MM.1S (cell line): ENCODE measurements around the gene PWWP2B.

Source experiments
- DNase-seq: peaks from one replicate; pipeline ENCODE4 v3.0.0-alpha.2; 2015
- H2AFZ ChIP-seq: fragments of 300-600 bp; sonication (generic); 2 replicates; pipeline ENCODE4 v1.6.0; 2016; ENCODE audit warnings: antibody characterized with exemption, low read length
- H3F3A ChIP-seq: fragments of 300-600 bp; sonication (generic); 2 replicates; pipeline ENCODE4 v1.6.1; 2016; ENCODE audit warnings: mild to moderate bottlenecking, antibody characterized with exemption, low read length, moderate library complexity, mixed read lengths; ENCODE audit not compliant: insufficient read depth
- H3K27ac ChIP-seq: fragments of 300-600 bp; sonication (generic); 2 replicates; pipeline ENCODE4 v1.5.1; 2016; ENCODE audit warnings: mild to moderate bottlenecking, low read length
- H3K27me3 ChIP-seq: fragments of 300-600 bp; sonication (generic); replicated peaks from 2 replicates; pipeline ENCODE4 v1.6.0; 2016; ENCODE audit warnings: low read length; ENCODE audit not compliant: insufficient read depth
- H3K36me3 ChIP-seq: fragments of 300-600 bp; sonication (generic); replicated peaks from 2 replicates; pipeline ENCODE4 v1.6.1; 2016; ENCODE audit warnings: mild to moderate bottlenecking, low read length, mixed read lengths; ENCODE audit not compliant: insufficient read depth
- H3K4me1 ChIP-seq: fragments of 300-600 bp; sonication (generic); 2 replicates; pipeline ENCODE4 v1.6.1; 2016; ENCODE audit warnings: low read length, mixed read lengths
- H3K4me2 ChIP-seq: fragments of 300-600 bp; sonication (generic); 2 replicates; pipeline ENCODE4 v1.6.0; 2016; ENCODE audit warnings: low read depth, low read length
- H3K4me3 ChIP-seq: fragments of 300-600 bp; sonication (generic); 2 replicates; pipeline ENCODE4 v1.5.1; 2016; ENCODE audit warnings: low read length, mixed read lengths
- H3K79me2 ChIP-seq: fragments of 300-600 bp; sonication (generic); 2 replicates; pipeline ENCODE4 v1.6.1; 2016; ENCODE audit warnings: mixed run types, low read length, mixed read lengths
- H3K9ac ChIP-seq: fragments of 300-600 bp; sonication (generic); 2 replicates; pipeline ENCODE4 v1.6.1; 2016; ENCODE audit warnings: low read length, mixed read lengths
- H3K9me2 ChIP-seq: fragments of 300-600 bp; sonication (generic); replicated peaks from 2 replicates; pipeline ENCODE4 v1.6.1; 2016; ENCODE audit warnings: mild to moderate bottlenecking, low read length, mixed read lengths; ENCODE audit not compliant: insufficient read depth
- H3K9me3 ChIP-seq: fragments of 300-600 bp; sonication (generic); replicated peaks from 2 replicates; pipeline ENCODE4 v1.6.1; 2016; ENCODE audit warnings: mild to moderate bottlenecking, low read length, mixed read lengths; ENCODE audit not compliant: insufficient read depth
- H4K20me1 ChIP-seq: fragments of 300-600 bp; sonication (generic); 2 replicates; pipeline ENCODE4 v1.6.1; 2016; ENCODE audit warnings: mild to moderate bottlenecking, low read length, moderate library complexity, mixed read lengths; ENCODE audit not compliant: insufficient read depth
- CTCF ChIP-seq: fragments of 300-600 bp; sonication (generic); IDR thresholded peaks from 2 replicates; pipeline ENCODE4 v1.5.1; 2016; ENCODE audit warnings: antibody characterized with exemption, low read length, mixed read lengths
- EZH2 ChIP-seq: fragments of 300-600 bp; sonication (generic); optimal IDR thresholded peaks from 2 replicates; pipeline ENCODE3; 2017; ENCODE audit warnings: low read depth, mild to moderate bottlenecking, antibody characterized with exemption, low read length, mixed read lengths
- EZH2phosphoT487 ChIP-seq: fragments of 300-600 bp; sonication (generic); IDR thresholded peaks from 2 replicates; pipeline ENCODE4 v1.6.1; 2018; ENCODE audit warnings: antibody characterized with exemption, low read length

Gene PWWP2B

GRCh38 chr10:132427006-132427771, 30.2 kb downstream of the PWWP2B start:
- no peaks in the 10 kb centered on the region for H3K4me1 ChIP-seq
- H4K20me1 ChIP-seq: no peaks in the 10 kb centered on the region
- H3K9me3 ChIP-seq: no peaks in the 10 kb centered on the region
- TF ChIP-seq CTCF: no peak
- TF ChIP-seq EZH2phosphoT487: no peak
- TF ChIP-seq EZH2: no peak
- H3F3A ChIP-seq: no peaks in the 10 kb centered on the region
- no peaks in the 10 kb centered on the region for H3K36me3 ChIP-seq
- no peak overlapping the region for H3K9ac ChIP-seq
- no peak overlapping the region for H3K4me2 ChIP-seq
- no peak for DNase-seq
- H3K9me2 ChIP-seq: no peaks in the 10 kb centered on the region
- no peak overlapping the region for H3K4me3 ChIP-seq
- no peaks in the 10 kb centered on the region for H3K79me2 ChIP-seq
- no peaks in the 10 kb centered on the region for H3K27me3 ChIP-seq
- no peak overlapping the region for H2AFZ ChIP-seq
- H3K27ac ChIP-seq: no peak overlapping the region

- no peaks in the 10 kb centered on the region for H3F3A ChIP-seq
- no peaks in the 10 kb centered on the region for H4K20me1 ChIP-seq
- no peaks in the 10 kb centered on the region for H3K9me3 ChIP-seq
- no peak overlapping the region for H3K9ac ChIP-seq
- no peaks in the 10 kb centered on the region for H3K27me3 ChIP-seq
- no peaks in the 10 kb centered on the region for H3K4me1 ChIP-seq
- H3K79me2 ChIP-seq: no peaks in the 10 kb centered on the region
- DNase-seq: no peak
- no peaks in the 10 kb centered on the region for H3K36me3 ChIP-seq
- no peaks in the 10 kb centered on the region for H3K9me2 ChIP-seq
- H2AFZ ChIP-seq: no peak overlapping the region
- TF ChIP-seq CTCF (no peak), EZH2 (no peak), EZH2phosphoT487 (no peak)
- H3K27ac ChIP-seq: no peak overlapping the region
- H3K4me3 ChIP-seq: no peak overlapping the region
- H3K4me2 ChIP-seq: no peak overlapping the region
Measured at GRCh38 chr10:132427939-132428367, 31.0 kb downstream of the PWWP2B start.

- H2AFZ ChIP-seq: no peak overlapping the region
- H3K9ac ChIP-seq: no peak overlapping the region
- no peaks in the 10 kb centered on the region for H3K36me3 ChIP-seq
- no peak overlapping the region for H3K4me2 ChIP-seq
- H3K79me2 ChIP-seq: no peaks in the 10 kb centered on the region
- H3K9me3 ChIP-seq: no peaks in the 10 kb centered on the region
- no peaks in the 10 kb centered on the region for H4K20me1 ChIP-seq
- H3K27me3 ChIP-seq: no peaks in the 10 kb centered on the region
- DNase-seq: no peak
- TF ChIP-seq EZH2phosphoT487 (no peak), CTCF (no peak), EZH2 (no peak)
- H3K9me2 ChIP-seq: no peaks in the 10 kb centered on the region
- H3K4me3 ChIP-seq: no peak overlapping the region
- no peaks in the 10 kb centered on the region for H3F3A ChIP-seq
- H3K4me1 ChIP-seq: no peaks in the 10 kb centered on the region
- no peak overlapping the region for H3K27ac ChIP-seq
Measured at GRCh38 chr10:132428486-132428995, 31.5 kb downstream of the PWWP2B start.
